Right atrium auricular region (tissue), 2 donors: ENCODE results near the gene PRRC2C. TPM values are rescaled to one million over a fixed set of nuclear protein-coding genes. Genes with fewer than 3 reads are reported as not detected.

Source experiments
- DNase-seq: peaks from one replicate; pipeline ENCODE4 v3.0.0-alpha.2; 2019; ENCODE audit warnings: low spot score
- H3K27ac ChIP-seq, 2 donors: fragments of 200-600 bp; sonication (generic); 1 replicate in 1 of 2; 2 replicates in 1 of 2; pipeline ENCODE4 v1.5.1; 2016 to 2019
- H3K27me3 ChIP-seq, 2 donors: fragments of 200-600 bp; sonication (generic); one replicate each; pipeline versions ENCODE4 v1.5.1 to v1.6.0; 2017 to 2019
- H3K36me3 ChIP-seq: fragments of 200-600 bp; sonication (generic); one replicate; pipeline ENCODE4 v1.5.1; 2016
- H3K4me1 ChIP-seq, 2 donors: fragments of 200-600 bp; sonication (generic); one replicate each; pipeline versions ENCODE4 v1.5.1 to v1.6.0; 2017 to 2019
- H3K4me3 ChIP-seq, 2 donors: fragments of 200-600 bp; sonication (generic); 1 replicate in 1 of 2; 2 replicates in 1 of 2; pipeline ENCODE4 v1.5.1; 2017 to 2019; ENCODE audit warnings: mild to moderate bottlenecking in 1 of 2, moderate library complexity in 1 of 2
- H3K9me3 ChIP-seq, 2 donors: fragments of 200-600 bp; sonication (generic); one replicate each; pipeline ENCODE4 v1.5.1; 2019
- total RNA-seq, 2 donors: library from RNA; depleted of rRNA; stranded (reverse); fragments of >200 nt; gene quantifications; one replicate each; pipeline ENCODE4 v1.1.0, GENCODE V29; 2016
- TF ChIP-seq, protein P1 (sequence below), 2 donors: fragments of 200-600 bp; sonication (generic); IDR thresholded peaks; one replicate each; pipeline ENCODE4 v1.5.1; 2019; ENCODE audit warnings: antibody characterized with exemption in 2 of 2

Gene PRRC2C
- total RNA-seq, 2 donors from 2014 or later = 45.2 to 49.4 TPM

DNA sequence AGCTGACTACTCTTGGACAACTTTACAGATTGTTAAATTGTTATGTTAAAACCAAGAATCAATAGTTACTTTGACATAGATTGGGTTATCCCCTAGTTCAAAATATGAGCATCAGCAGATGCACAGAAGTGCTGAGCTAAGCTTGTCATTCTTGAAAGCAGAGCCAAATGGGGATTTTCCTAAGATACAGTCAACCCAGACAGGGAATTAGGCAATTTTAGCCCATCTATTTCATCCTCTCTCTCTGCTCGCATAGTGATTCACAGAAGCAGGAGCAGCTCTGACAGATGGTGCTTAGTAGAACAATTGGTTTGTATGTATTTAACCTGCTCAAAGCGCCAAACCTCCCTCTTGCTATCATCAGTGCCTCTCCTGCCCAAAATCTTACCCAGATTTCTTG is 27.9 kb upstream of the PRRC2C start:
- DNase-seq = no peak
- TF ChIP-seq, protein P1, sequence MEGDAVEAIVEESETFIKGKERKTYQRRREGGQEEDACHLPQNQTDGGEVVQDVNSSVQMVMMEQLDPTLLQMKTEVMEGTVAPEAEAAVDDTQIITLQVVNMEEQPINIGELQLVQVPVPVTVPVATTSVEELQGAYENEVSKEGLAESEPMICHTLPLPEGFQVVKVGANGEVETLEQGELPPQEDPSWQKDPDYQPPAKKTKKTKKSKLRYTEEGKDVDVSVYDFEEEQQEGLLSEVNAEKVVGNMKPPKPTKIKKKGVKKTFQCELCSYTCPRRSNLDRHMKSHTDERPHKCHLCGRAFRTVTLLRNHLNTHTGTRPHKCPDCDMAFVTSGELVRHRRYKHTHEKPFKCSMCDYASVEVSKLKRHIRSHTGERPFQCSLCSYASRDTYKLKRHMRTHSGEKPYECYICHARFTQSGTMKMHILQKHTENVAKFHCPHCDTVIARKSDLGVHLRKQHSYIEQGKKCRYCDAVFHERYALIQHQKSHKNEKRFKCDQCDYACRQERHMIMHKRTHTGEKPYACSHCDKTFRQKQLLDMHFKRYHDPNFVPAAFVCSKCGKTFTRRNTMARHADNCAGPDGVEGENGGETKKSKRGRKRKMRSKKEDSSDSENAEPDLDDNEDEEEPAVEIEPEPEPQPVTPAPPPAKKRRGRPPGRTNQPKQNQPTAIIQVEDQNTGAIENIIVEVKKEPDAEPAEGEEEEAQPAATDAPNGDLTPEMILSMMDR (IDR thresholded peaks at IDR 0.05) = no peak
- no peaks in the 10 kb centered on the region for H3K4me1 ChIP-seq
- no peak overlapping the region for H3K4me3 ChIP-seq
- H3K36me3 ChIP-seq = no peaks in the 10 kb centered on the region
- H3K27me3 ChIP-seq = no peaks in the 10 kb centered on the region
- no peak overlapping the region for H3K27ac ChIP-seq
- H3K9me3 ChIP-seq = peaks cover 0 to under 1% of the 10 kb centered on the region in 2 donors

DNA sequence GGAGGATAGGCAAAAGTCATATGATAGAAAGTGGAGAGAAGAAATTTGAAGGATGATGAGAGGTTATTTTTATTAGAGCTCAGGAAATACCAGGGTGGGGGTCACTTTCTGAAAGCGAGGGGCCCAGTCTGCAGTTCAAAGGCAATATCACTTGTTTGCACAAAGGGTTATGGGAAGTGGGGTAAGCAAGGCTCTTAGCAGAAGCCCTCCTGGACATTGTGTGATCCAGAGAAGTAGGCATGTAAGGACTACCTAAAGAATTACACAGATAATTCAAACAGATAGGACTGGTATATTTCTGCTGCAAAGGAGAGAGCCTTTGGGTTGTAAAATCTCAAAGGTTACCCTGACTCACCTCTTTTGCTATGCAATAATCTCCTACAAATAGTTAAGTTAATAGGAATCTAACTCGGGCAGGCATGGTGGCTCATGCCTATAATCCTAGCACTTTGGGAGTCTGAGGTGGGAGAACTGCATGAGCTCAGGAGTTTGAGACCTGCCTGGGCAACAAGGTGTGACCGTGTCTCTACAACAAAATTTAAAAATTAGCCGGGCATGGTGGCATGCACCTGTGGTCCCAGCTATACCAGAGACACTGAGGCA is 25.2 kb upstream of the PRRC2C start:
- H3K4me3 ChIP-seq = no peak overlapping the region
- no peak for DNase-seq
- H3K27me3 ChIP-seq = no peaks in the 10 kb centered on the region
- H3K27ac ChIP-seq = no peak overlapping the region
- TF ChIP-seq, protein P1 (IDR thresholded peaks at IDR 0.05) = no peak
- no peaks in the 10 kb centered on the region for H3K36me3 ChIP-seq
- H3K9me3 ChIP-seq = no peaks in the 10 kb centered on the region
- no peaks in the 10 kb centered on the region for H3K4me1 ChIP-seq

DNA sequence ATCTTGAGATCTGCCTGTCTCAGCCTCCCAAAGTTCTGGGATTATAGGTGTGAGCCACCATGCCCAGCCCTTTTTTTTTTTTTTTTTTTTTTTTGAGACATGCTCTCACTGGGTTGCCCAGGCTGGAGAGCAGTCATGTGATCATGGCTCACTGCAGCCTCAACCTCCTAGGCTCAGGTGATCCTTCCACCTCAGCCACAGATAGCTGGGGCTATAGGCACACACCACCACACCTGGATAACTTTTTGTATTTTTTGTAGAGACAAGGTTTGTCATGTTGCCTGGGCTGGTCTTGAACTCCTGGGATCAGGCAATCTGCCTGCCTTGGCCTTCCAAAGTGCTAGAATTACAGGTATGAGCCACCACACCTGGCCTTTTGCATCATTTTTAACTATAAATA is 17.7 kb upstream of the PRRC2C start:
- H3K9me3 ChIP-seq = no peaks in the 10 kb centered on the region
- no peak overlapping the region for H3K4me3 ChIP-seq
- no peaks in the 10 kb centered on the region for H3K36me3 ChIP-seq
- no peaks in the 10 kb centered on the region for H3K4me1 ChIP-seq
- no peak for DNase-seq
- H3K27ac ChIP-seq = no peak overlapping the region
- TF ChIP-seq, protein P1 (IDR thresholded peaks at IDR 0.05) = no peak
- no peaks in the 10 kb centered on the region for H3K27me3 ChIP-seq

DNA sequence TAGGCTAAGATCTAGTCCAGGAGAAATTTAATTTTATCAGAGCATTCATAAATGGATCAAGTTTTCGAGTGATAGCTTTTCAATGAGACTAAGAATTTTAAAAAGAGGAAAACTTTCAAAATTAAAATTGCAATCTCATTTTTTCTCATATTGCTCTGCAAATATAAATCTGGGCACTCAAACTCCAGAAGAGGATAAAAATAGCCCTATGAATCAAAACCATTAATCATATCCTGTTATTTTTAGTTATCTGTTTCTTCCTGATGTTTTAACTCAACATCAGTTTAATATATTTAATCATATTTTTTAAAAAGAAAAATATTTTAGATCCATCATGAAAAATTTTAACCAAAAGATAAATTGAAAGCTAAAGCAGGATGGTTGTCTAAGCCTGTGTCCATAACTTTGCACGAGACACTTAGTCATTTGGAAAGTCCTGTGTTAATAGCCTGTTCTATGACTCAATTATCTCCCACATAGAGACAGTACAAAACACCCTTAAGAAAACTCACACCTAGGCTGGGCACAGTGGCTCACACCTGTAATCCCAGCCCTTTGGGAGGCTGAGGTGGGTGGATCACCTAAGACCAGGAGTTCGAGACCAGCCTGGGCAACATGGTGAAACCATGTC is 17.1 kb upstream of the PRRC2C start:
- Histone ChIP-seq H3K27ac (no peak overlapping the region), H3K4me1 (no peaks in the 10 kb centered on the region), H3K9me3 (no peaks in the 10 kb centered on the region), H3K36me3 (no peaks in the 10 kb centered on the region), H3K27me3 (no peaks in the 10 kb centered on the region), H3K4me3 (no peak overlapping the region)
- TF ChIP-seq, protein P1 (IDR thresholded peaks at IDR 0.05) = no peak
- no peak for DNase-seq

DNA sequence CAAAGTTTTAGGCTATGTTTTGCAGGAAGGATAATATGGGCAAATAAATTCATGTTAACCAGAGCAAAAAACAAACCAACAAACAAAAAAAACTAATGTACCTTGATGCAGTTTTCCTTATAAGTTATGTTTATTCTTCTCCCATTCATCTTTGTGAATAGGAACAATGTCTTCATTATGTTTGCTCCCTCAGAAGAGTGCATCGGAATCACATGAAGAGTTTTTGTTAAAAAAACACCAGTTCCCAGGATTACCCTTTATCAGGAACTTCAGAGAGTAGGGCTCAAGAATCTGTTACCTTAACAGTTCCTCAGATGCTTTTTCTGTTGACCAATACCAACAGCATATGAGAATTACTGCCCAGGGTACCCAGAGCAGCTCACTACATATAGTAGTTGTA is 14.6 kb upstream of the PRRC2C start:
- no peak for DNase-seq
- H3K27ac ChIP-seq = no peak overlapping the region
- H3K36me3 ChIP-seq = no peaks in the 10 kb centered on the region
- H3K27me3 ChIP-seq = no peaks in the 10 kb centered on the region
- no peaks in the 10 kb centered on the region for H3K4me1 ChIP-seq
- no peak overlapping the region for H3K4me3 ChIP-seq
- H3K9me3 ChIP-seq = no peaks in the 10 kb centered on the region
- TF ChIP-seq, protein P1 (IDR thresholded peaks at IDR 0.05) = no peak
